B cell (primary cell): ENCODE data around the gene IFIT2. TPM values are rescaled to one million over a fixed set of nuclear protein-coding genes. Genes with fewer than 3 reads are reported as not detected.
"Not testable (repeated sequence)": the region's sequence is repeated elsewhere in the genome, so short reads cannot be mapped to it uniquely, and the experiment has no call there.

Experiments
- ATAC-seq: fragments of 200-7000 bp; cut with Tn5 transposase; one replicate; pipeline ENCODE4 v1.10.0; 2021; ENCODE audit warnings: low read depth, mild to moderate bottlenecking, moderate number of reproducible peaks, moderate library complexity
- CTCF ChIA-PET: fragments of 350-600 bp; sonication (Branson Sonifier 250); formaldehyde crosslinking; loops from one replicate; lab custom pipeline; 2021; ENCODE audit warnings: antibody characterized with exemption, inconsistent platforms; lab: Charles Lee
- POLR2A ChIA-PET: fragments of 350-600 bp; sonication (Branson Sonifier 250); formaldehyde crosslinking; loops from one replicate; lab custom pipeline; 2021; ENCODE audit warnings: antibody characterized with exemption; lab: Charles Lee
- DNase-seq: peaks from one replicate; pipeline ENCODE4 v3.0.0; 2013
- H2AFZ ChIP-seq: 2 replicates; pipeline ENCODE4 v1.6.1; 2012; ENCODE audit warnings: mild to moderate bottlenecking, low read depth, low read length; ENCODE audit not compliant: insufficient read depth, poor library complexity, severe bottlenecking
- H3K27ac ChIP-seq, 2 donors: 1 replicate in 1 of 2; 2 replicates in 1 of 2; pipeline ENCODE4 v1.5.1; 2012 to 2013; ENCODE audit warnings: low read length in 2 of 2, mild to moderate bottlenecking in 2 of 2, moderate library complexity in 1 of 2
- H3K27me3 ChIP-seq, 4 experiments: fragments of 200-600 bp in 1 of 4; sonication (generic) in 1 of 4; replicated peaks in 1 of 4; 1 replicate in 2 of 4; 2 replicates in 2 of 4; pipeline versions ENCODE4 v1.6.1 to v1.7.0; 2013 to 2016; ENCODE audit warnings: low read length in 3 of 4, mild to moderate bottlenecking in 2 of 4, mixed read lengths in 1 of 4, moderate library complexity in 1 of 4; ENCODE audit not compliant: insufficient read depth in 4 of 4, control insufficient read depth in 3 of 4; ENCODE audit errors: control extremely low read depth in 1 of 4
- H3K36me3 ChIP-seq, 2 experiments: replicated peaks in 1 of 2; 1 replicate in 1 of 2; 2 replicates in 1 of 2; pipeline versions ENCODE4 v1.6.1 to v1.7.1; 2013; ENCODE audit warnings: low read length in 1 of 2; ENCODE audit not compliant: insufficient read depth in 2 of 2, control insufficient read depth in 1 of 2; ENCODE audit errors: control extremely low read depth in 1 of 2, extremely low read depth in 1 of 2
- H3K4me1 ChIP-seq, 2 donors: fragments of 200-600 bp in 1 of 2; sonication (generic) in 1 of 2; 1 replicate in 1 of 2; 2 replicates in 1 of 2; pipeline versions ENCODE4 v1.5.1 to v1.6.1; 2013 to 2017; ENCODE audit warnings: low read length in 2 of 2; ENCODE audit not compliant: control insufficient read depth in 2 of 2, insufficient read depth in 2 of 2
- H3K4me2 ChIP-seq: replicated peaks from 2 replicates; pipeline ENCODE3; 2012; ENCODE audit warnings: mild to moderate bottlenecking, low read depth, low read length; ENCODE audit not compliant: poor library complexity, severe bottlenecking
- H3K4me3 ChIP-seq, 5 experiments: fragments of 200-600 bp in 1 of 5; sonication (generic) in 1 of 5; 1 replicate in 3 of 5; 2 replicates in 2 of 5; pipeline versions ENCODE4 v1.5.1 to v1.7.0; 2011 to 2016; ENCODE audit warnings: low read length in 4 of 5, mild to moderate bottlenecking in 4 of 5, low read depth in 2 of 5, control low read depth in 1 of 5, moderate library complexity in 1 of 5; ENCODE audit not compliant: insufficient read depth in 1 of 5; ENCODE audit errors: control extremely low read depth in 1 of 5, extremely low read depth in 1 of 5
- H3K79me2 ChIP-seq: fragments of 200-600 bp; sonication (generic); one replicate; pipeline ENCODE4 v1.6.0; 2016; ENCODE audit warnings: low read length; ENCODE audit not compliant: control insufficient read depth, insufficient read depth
- H3K9ac ChIP-seq: fragments of 200-600 bp; sonication (generic); 2 replicates; pipeline ENCODE4 v1.6.1; 2017; ENCODE audit warnings: mild to moderate bottlenecking, low read length, moderate library complexity
- H3K9me3 ChIP-seq, 3 donors: one replicate each; pipeline versions ENCODE4 v1.6.1 to v1.7.1; 2013; ENCODE audit warnings: low read length in 2 of 3; ENCODE audit not compliant: control insufficient read depth in 2 of 3, insufficient read depth in 1 of 3; ENCODE audit errors: control extremely low read depth in 1 of 3
- H4K20me1 ChIP-seq: 2 replicates; pipeline ENCODE4 v1.6.0; 2012; ENCODE audit warnings: mild to moderate bottlenecking, low read length; ENCODE audit not compliant: insufficient read depth, control insufficient read depth, poor library complexity, severe bottlenecking
- H3K27ac Mint-ChIP-seq: one replicate; pipeline ENCODE4 v1.8.0; 2021; ENCODE audit warnings: mixed read lengths
- H3K27me3 Mint-ChIP-seq: one replicate; pipeline ENCODE4 v1.8.0; 2021; ENCODE audit warnings: mixed read lengths
- H3K4me1 Mint-ChIP-seq: one replicate; pipeline ENCODE4 v1.8.0; 2021; ENCODE audit warnings: mixed read lengths
- H3K4me3 Mint-ChIP-seq: one replicate; pipeline ENCODE4 v1.8.0; 2021; ENCODE audit warnings: mixed read lengths
- H3K9me3 Mint-ChIP-seq: one replicate; pipeline ENCODE4 v1.8.0; 2022; ENCODE audit warnings: mixed read lengths; ENCODE audit not compliant: insufficient read depth
- CTCF ChIP-seq: fragments of 200-600 bp; IDR thresholded peaks from one replicate; pipeline ENCODE4 v1.8.0; 2022; ENCODE audit warnings: antibody characterized with exemption, mild to moderate bottlenecking
- EZH2 ChIP-seq: IDR thresholded peaks from 2 replicates; pipeline ENCODE4 v1.6.1; 2012; ENCODE audit warnings: borderline replicate concordance, low read depth, mild to moderate bottlenecking, moderate library complexity, low read length; ENCODE audit not compliant: insufficient read depth, poor library complexity, severe bottlenecking
- WGBS: methylation state at CpG from one replicate; pipeline ENCODE4 v1.1.5; 2013; ENCODE audit warnings: missing lambda C conversion rate; ENCODE audit not compliant: insufficient coverage; 5-methylcytosine and 5-hydroxymethylcytosine counted together
- intact Hi-C: fragments of 100-400 bp; cut with micrococcal nuclease; formaldehyde crosslinking; loops from one replicate; pipeline ENCODE4 v1.10.0; 2022
- polyA plus RNA-seq: library from polyadenylated mRNA; depleted of rRNA; stranded (reverse); fragments of >200 nt; gene quantifications from 2 replicates; pipeline ENCODE4 v1.2.3, GENCODE V29; 2012
- total RNA-seq, 2 donors: library from RNA; stranded (reverse); fragments of 120-200 nt in 1 of 2; gene quantifications; 1 replicate in 1 of 2; 2 replicates in 1 of 2; pipeline versions ENCODE4 v1.2.3 to v1.2.4, GENCODE V29; 2013 to 2022

The IFIT2 gene
- total and polyA plus RNA-seq, 2 donors (not counting 1 experiment from before 2014, with no cell fraction given) = 3.6 to 12.4 TPM

DNA sequence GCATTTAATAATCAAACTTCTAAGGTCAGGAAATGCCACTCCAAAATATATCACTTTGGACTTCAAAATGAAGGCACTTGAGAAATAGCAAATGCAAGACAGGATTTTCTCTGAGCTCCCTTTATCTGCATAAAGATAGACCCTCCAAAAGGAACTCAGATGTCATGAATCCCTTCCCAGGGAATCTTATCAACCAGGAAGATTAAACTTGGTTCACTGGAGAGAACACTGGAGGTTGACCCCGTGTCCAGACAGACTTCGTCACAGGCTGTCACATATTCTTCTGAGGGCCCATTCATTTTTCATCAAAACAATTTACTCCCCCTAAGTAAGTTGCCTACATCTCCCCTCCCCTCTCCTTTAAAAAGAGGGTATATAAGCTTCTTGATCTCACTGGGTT, 47.1 kb downstream of the IFIT2 start:
- no peaks in the 10 kb centered on the region for H3K79me2 ChIP-seq
- H3K9me3 ChIP-seq = no peaks in the 10 kb centered on the region
- 100% methylated on average over 2 of the region's 2 CpGs for WGBS
- H3K27me3 ChIP-seq = no peaks in the 10 kb centered on the region
- no peak overlapping the region for H3K27ac Mint-ChIP-seq
- no peaks in the 10 kb centered on the region for H3K36me3 ChIP-seq
- TF ChIP-seq CTCF (no peak), EZH2 (no peak)
- no peak overlapping the region for H3K27ac ChIP-seq
- peaks cover 46% of the 10 kb centered on the region for H3K4me1 Mint-ChIP-seq
- H4K20me1 ChIP-seq = no peaks in the 10 kb centered on the region
- no peak overlapping the region for H3K4me3 ChIP-seq
- H3K4me2 ChIP-seq = no peak overlapping the region
- ChIA-PET POLR2A (no interaction called here), CTCF (interaction anchor here (1.1 to 1.6 kb wide), 2 partner anchors 19 to 21 kb away, joined by 3 to 6 read pairs; no protein-coding TSS in a partner anchor)
- no peak overlapping the region for H3K4me3 Mint-ChIP-seq
- H3K9me3 Mint-ChIP-seq = peaks cover 1% of the 10 kb centered on the region
- H3K4me1 ChIP-seq = peaks cover 30 to 37% of the 10 kb centered on the region in 2 donors
- H3K27me3 Mint-ChIP-seq = no peaks in the 10 kb centered on the region
- H2AFZ ChIP-seq = no peak overlapping the region
- intact Hi-C loops = no loop called here
- ATAC-seq (no peak), DNase-seq (no peak)
- H3K9ac ChIP-seq = no peak overlapping the region

GRCh38 chr10:89350631-89351315, 48.9 kb downstream of the IFIT2 start:
- ATAC-seq, POLR2A ChIA-PET, H3K36me3 ChIP-seq, H3K27me3 ChIP-seq, H3K79me2 ChIP-seq, intact Hi-C loops, H4K20me1 ChIP-seq, H3K9me3 ChIP-seq, H3K27me3 Mint-ChIP-seq, H3K4me3 ChIP-seq, DNase-seq, CTCF ChIA-PET, H3K9me3 Mint-ChIP-seq: not testable (repeated sequence)
- H3K4me2 ChIP-seq = peak overlapping the region; percentile 38
- H3K4me1 Mint-ChIP-seq = peaks cover 46% of the 10 kb centered on the region
- peaks cover 30 to 37% of the 10 kb centered on the region in 2 donors for H3K4me1 ChIP-seq
- H3K27ac ChIP-seq = peak overlapping the region in 1 of 2 donors; percentile 18
- H2AFZ ChIP-seq = peak overlapping the region; percentile 41
- peak overlapping the region; percentile 1 for H3K27ac Mint-ChIP-seq
- WGBS = 38% methylated on average over 3 of the region's 7 CpGs
- H3K9ac ChIP-seq = peak overlapping the region; percentile 9
- peak overlapping the region; percentile 26 for H3K4me3 Mint-ChIP-seq
